Amygdala (tissue), 56 donors: ENCODE results near the gene DST.
A peak's percentile ranks its signal among the peaks of the same experiment; 100 is the strongest.

Experiments
- DNase-seq, 56 donors: peaks; one replicate each; lab custom pipeline; 2025; lab: John Stamatoyannopoulos, UW

Gene DST

GRCh38 chr6:56642366-56643261 is at the start of gene DST:
DST (minus strand) TSS chr6:56642889.
- no peak for DNase-seq

GRCh38 chr6:56691814-56692213 is 49.1 kb upstream of the DST start:
- DNase-seq = no peak

GRCh38 chr6:56691286-56691595 is 48.6 kb upstream of the DST start:
- DNase-seq = no peak

GRCh38 chr6:56690519-56691285 is 48.0 kb upstream of the DST start:
- no peak for DNase-seq

- DNase-seq = no peak
Measured at GRCh38 chr6:56689663-56690062, 47.0 kb upstream of the DST start.

- DNase-seq = no peak
Measured at GRCh38 chr6:56689114-56689513, 46.4 kb upstream of the DST start.

- no peak for DNase-seq
Measured at GRCh38 chr6:56688521-56688920, 45.8 kb upstream of the DST start.

- no peak for DNase-seq
Measured at GRCh38 chr6:56687551-56687950, 44.9 kb upstream of the DST start.

- DNase-seq = no peak
Measured at GRCh38 chr6:56686429-56686828, 43.7 kb upstream of the DST start.

GRCh38 chr6:56685994-56686393 is 43.3 kb upstream of the DST start:
- no peak for DNase-seq

GRCh38 chr6:56685102-56685733 is 42.5 kb upstream of the DST start:
- DNase-seq = no peak

GRCh38 chr6:56684342-56685101 is 41.8 kb upstream of the DST start:
- no peak for DNase-seq

GRCh38 chr6:56683882-56684281 is 41.2 kb upstream of the DST start:
- DNase-seq = no peak

- DNase-seq = no peak
Measured at GRCh38 chr6:56682635-56683034, 39.9 kb upstream of the DST start.

GRCh38 chr6:56677559-56677958 is 34.9 kb upstream of the DST start:
- DNase-seq = no peak

- peak in 55 of 56 donors; percentile 9 to 84 (median 60) for DNase-seq
Measured at GRCh38 chr6:56671651-56672461, 29.2 kb upstream of the DST start.

GRCh38 chr6:56671160-56671559 is 28.5 kb upstream of the DST start:
- DNase-seq = no peak

GRCh38 chr6:56669041-56669440 is 26.4 kb upstream of the DST start:
- no peak for DNase-seq

- DNase-seq = no peak
Measured at GRCh38 chr6:56668158-56668557, 25.5 kb upstream of the DST start.

GRCh38 chr6:56667336-56667735 is 24.6 kb upstream of the DST start:
- DNase-seq = no peak
